ENCODE measurements around the gene TSSK2.

Gene TSSK2

DNA sequence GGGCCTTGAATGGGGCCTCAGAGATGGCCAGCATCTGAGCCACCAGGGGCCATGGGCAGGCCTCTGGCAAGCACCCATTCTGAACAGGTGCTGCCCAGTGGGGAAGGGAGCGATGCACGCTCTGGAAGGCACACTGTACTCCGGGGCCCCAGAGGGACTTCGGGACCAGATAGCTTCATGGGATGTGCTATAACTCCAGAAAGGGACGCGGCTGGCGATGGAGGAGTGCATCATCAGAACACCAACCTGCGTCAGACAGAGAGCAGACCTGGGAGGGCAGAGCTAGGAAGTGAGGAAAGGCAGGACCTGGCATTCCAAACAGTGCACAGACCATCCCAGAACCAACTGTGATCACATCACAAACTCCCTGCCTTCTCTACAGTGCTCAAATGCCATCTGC is 25.7 kb upstream of the TSSK2 start:
- no peak overlapping the region for H2AFZ ChIP-seq (ENCODE audit: low read depth, low read length)
- H3K4me1 ChIP-seq (ENCODE audit: low read length), result peaks cover 16% of the 10 kb centered on the region
- peaks cover 5% of the 10 kb centered on the region for H3K36me3 ChIP-seq (replicated peaks; ENCODE audit: low read depth, low read length)
- no peaks in the 10 kb centered on the region for H3K9me3 ChIP-seq (ENCODE audit: insufficient read depth, low read length)
- no peaks in the 10 kb centered on the region for H3K27me3 ChIP-seq (ENCODE audit: low read depth, low read length)
- H3K9ac ChIP-seq (ENCODE audit: low read length), result no peak overlapping the region
- H3K79me2 ChIP-seq (ENCODE audit: low read length), result peaks cover 92% of the 10 kb centered on the region
- H4K20me1 ChIP-seq (ENCODE audit: insufficient read depth, low read length), result peaks cover 75% of the 10 kb centered on the region
- no peak overlapping the region for H3K27ac ChIP-seq (ENCODE audit: low read length)
- H3K4me2 ChIP-seq (ENCODE audit: low read length), result no peak overlapping the region
- no peak for TF ChIP-seq EZH2phosphoT487 (IDR thresholded peaks at IDR 0.05; ENCODE audit: low read depth)
- TF ChIP-seq, protein P1, sequence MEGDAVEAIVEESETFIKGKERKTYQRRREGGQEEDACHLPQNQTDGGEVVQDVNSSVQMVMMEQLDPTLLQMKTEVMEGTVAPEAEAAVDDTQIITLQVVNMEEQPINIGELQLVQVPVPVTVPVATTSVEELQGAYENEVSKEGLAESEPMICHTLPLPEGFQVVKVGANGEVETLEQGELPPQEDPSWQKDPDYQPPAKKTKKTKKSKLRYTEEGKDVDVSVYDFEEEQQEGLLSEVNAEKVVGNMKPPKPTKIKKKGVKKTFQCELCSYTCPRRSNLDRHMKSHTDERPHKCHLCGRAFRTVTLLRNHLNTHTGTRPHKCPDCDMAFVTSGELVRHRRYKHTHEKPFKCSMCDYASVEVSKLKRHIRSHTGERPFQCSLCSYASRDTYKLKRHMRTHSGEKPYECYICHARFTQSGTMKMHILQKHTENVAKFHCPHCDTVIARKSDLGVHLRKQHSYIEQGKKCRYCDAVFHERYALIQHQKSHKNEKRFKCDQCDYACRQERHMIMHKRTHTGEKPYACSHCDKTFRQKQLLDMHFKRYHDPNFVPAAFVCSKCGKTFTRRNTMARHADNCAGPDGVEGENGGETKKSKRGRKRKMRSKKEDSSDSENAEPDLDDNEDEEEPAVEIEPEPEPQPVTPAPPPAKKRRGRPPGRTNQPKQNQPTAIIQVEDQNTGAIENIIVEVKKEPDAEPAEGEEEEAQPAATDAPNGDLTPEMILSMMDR (IDR thresholded peaks at IDR 0.05; ENCODE audit: low read depth, low read length), result no peak
- no peak overlapping the region for H3K4me3 ChIP-seq (ENCODE audit: low read length)

DNA sequence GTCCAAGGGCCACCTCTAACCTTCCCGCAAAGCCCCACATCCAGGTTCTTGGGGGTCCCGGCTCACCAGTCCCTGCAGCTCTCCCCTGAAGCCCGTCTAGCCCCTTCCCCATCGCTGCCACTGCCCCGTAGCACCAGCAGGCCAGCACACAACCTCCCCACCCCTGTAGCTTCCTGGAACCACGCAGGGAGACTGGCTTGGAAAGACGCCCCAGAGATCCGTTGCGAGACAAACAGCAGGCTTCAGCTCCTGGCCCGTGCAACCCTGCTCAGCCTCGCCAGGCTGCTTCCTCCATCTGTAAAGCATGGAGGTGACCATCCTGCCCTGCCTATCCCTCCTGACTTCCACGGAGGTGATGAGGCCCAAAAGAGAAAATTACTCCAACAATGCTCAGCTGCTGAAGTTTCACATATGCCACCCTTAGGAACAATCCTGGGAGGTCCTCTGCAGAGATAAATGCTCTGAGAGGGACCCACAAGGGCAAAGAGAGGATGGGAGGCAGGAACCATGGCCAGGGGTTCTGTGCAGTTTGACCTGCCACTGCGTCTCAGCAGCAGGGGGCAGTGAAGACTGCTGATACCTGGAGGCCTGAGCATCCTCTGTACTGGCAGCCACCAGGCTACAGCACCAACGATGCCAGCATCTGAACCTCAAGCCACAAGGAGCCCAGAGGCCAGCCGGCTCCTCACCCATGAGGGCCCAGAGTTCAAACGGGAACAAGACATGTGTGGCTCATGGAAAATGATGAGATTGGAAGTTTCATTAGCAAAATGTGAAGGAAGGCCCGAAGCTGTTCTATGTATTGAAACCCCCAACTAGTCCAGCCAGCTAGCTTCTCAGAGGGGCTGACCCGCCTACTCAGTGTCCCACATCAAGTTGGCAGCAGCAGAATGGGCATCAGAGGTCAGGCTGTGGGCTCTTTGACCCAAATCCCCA is 25.0 kb upstream of the TSSK2 start:
- H3K36me3 ChIP-seq (replicated peaks; ENCODE audit: low read depth, low read length), result peaks cover 5% of the 10 kb centered on the region
- no peak overlapping the region for H3K4me3 ChIP-seq (ENCODE audit: low read length)
- H4K20me1 ChIP-seq (ENCODE audit: insufficient read depth, low read length), result peaks cover 75% of the 10 kb centered on the region
- TF ChIP-seq, protein P1 (IDR thresholded peaks at IDR 0.05; ENCODE audit: low read depth, low read length), result peak; percentile 49
- TF ChIP-seq EZH2phosphoT487 (IDR thresholded peaks at IDR 0.05; ENCODE audit: low read depth), result no peak
- H3K27me3 ChIP-seq (ENCODE audit: low read depth, low read length), result no peaks in the 10 kb centered on the region
- H3K79me2 ChIP-seq (ENCODE audit: low read length), result peaks cover 92% of the 10 kb centered on the region
- H3K27ac ChIP-seq (ENCODE audit: low read length), result no peak overlapping the region
- H3K9me3 ChIP-seq (ENCODE audit: insufficient read depth, low read length), result no peaks in the 10 kb centered on the region
- H3K4me2 ChIP-seq (ENCODE audit: low read length), result no peak overlapping the region
- no peak overlapping the region for H3K9ac ChIP-seq (ENCODE audit: low read length)
- peaks cover 16% of the 10 kb centered on the region for H3K4me1 ChIP-seq (ENCODE audit: low read length)
- H2AFZ ChIP-seq (ENCODE audit: low read depth, low read length), result no peak overlapping the region

DNA sequence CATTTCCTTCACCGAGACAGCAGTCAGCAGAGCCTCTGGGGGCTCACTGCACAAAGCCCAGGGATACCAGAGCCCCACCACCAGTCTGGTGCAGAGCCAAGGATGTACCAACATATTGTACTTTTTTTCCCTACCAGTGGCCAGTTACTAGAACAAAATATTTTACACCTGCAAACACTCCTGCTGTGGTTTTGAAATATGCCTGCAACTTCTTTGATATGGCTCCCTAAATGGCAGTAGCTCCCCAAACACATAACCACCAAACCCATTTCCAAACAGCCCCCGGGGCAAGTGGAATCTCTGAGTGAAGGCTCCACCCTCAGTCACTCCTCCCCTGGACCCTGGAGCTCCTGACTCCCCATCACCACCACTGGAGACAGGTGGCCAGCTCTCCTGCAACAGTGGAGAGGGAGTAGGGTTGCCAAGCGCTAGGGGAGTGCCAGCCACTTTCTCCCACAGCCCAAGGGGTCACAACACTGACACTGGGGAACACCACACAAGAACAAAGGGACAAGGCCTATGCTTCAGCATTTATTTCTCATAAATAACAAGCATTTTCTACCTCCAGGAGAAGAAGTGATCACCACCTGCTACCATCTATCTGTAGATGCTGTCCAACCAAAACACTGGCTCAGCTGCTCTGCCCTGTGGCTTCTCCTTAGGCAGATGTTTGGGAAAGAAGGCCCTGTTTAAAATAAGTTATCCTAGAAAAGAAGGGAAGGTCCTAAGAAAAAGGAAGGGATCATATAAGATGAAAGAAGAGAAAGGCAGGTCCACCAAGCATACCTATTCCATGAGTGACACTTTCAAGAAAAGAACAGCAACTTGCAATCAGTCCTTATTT is 24.0 kb upstream of the TSSK2 start:
- Histone ChIP-seq H3K4me3 (ENCODE audit: low read length) (no peak overlapping the region), H2AFZ (ENCODE audit: low read depth, low read length) (no peak overlapping the region), H3K4me2 (ENCODE audit: low read length) (no peak overlapping the region), H3K79me2 (ENCODE audit: low read length) (peaks cover 92% of the 10 kb centered on the region), H3K27me3 (ENCODE audit: low read depth, low read length) (no peaks in the 10 kb centered on the region), H3K36me3 (replicated peaks; ENCODE audit: low read depth, low read length) (peaks cover 5% of the 10 kb centered on the region), H3K9me3 (ENCODE audit: insufficient read depth, low read length) (no peaks in the 10 kb centered on the region), H3K9ac (ENCODE audit: low read length) (no peak overlapping the region), H3K27ac (ENCODE audit: low read length) (no peak overlapping the region), H3K4me1 (ENCODE audit: low read length) (peaks cover 16% of the 10 kb centered on the region), H4K20me1 (ENCODE audit: insufficient read depth, low read length) (peaks cover 76% of the 10 kb centered on the region)
- TF ChIP-seq, protein P1 (IDR thresholded peaks at IDR 0.05; ENCODE audit: low read depth, low read length), result no peak
- TF ChIP-seq EZH2phosphoT487 (IDR thresholded peaks at IDR 0.05; ENCODE audit: low read depth), result no peak

DNA sequence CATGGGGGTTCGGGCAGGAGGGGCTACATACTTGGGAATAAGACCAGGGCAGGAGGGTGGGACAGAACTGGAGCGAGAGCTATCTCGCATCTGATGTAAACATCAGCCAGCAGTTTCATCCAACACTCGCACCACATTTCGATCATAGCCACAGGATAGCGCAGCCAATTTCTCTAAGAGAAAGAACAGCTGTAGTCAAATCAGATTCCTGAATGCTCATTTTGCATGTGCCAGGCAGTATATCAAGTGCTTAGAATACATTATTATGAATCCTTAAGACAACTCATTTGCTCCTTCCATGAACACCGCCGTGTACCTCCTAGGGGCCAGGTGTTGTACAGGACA is 23.4 kb upstream of the TSSK2 start:
- Histone ChIP-seq H3K9ac (ENCODE audit: low read length) (no peak overlapping the region), H3K27me3 (ENCODE audit: low read depth, low read length) (no peaks in the 10 kb centered on the region), H3K36me3 (replicated peaks; ENCODE audit: low read depth, low read length) (peaks cover 5% of the 10 kb centered on the region), H3K4me2 (ENCODE audit: low read length) (no peak overlapping the region), H2AFZ (ENCODE audit: low read depth, low read length) (no peak overlapping the region), H3K4me3 (ENCODE audit: low read length) (no peak overlapping the region), H3K27ac (ENCODE audit: low read length) (no peak overlapping the region), H3K9me3 (ENCODE audit: insufficient read depth, low read length) (no peaks in the 10 kb centered on the region), H3K4me1 (ENCODE audit: low read length) (peaks cover 16% of the 10 kb centered on the region), H4K20me1 (ENCODE audit: insufficient read depth, low read length) (peaks cover 81% of the 10 kb centered on the region), H3K79me2 (ENCODE audit: low read length) (peaks cover 94% of the 10 kb centered on the region)
- TF ChIP-seq, protein P1 (IDR thresholded peaks at IDR 0.05; ENCODE audit: low read depth, low read length), result no peak
- no peak for TF ChIP-seq EZH2phosphoT487 (IDR thresholded peaks at IDR 0.05; ENCODE audit: low read depth)
